Measurements from ENCODE around the gene TRIM72.
"Not testable (repeated sequence)": the region's sequence is repeated elsewhere in the genome, so short reads cannot be mapped to it uniquely, and the experiment has no call there.

TRIM72 gene

GRCh38 chr16:31251435-31251834, 37.5 kb downstream of the TRIM72 start:
- DNase-seq (ENCODE audit: low spot score) (no peak), FAIRE-seq (no peak)

- FAIRE-seq (no peak), DNase-seq (ENCODE audit: low spot score) (no peak)
Observed at GRCh38 chr16:31253642-31254045, 39.7 kb downstream of the TRIM72 start.

- no peak for FAIRE-seq
- no peak for DNase-seq (ENCODE audit: low spot score)
Observed at GRCh38 chr16:31256466-31256865, 42.5 kb downstream of the TRIM72 start.

- no peak for DNase-seq (ENCODE audit: low spot score)
- no peak for FAIRE-seq
Observed at GRCh38 chr16:31258366-31258765, 44.4 kb downstream of the TRIM72 start.

- FAIRE-seq = no peak
- no peak for DNase-seq (ENCODE audit: low spot score)
Observed at GRCh38 chr16:31260136-31260931, 46.4 kb downstream of the TRIM72 start.

GRCh38 chr16:31262084-31262483, 48.2 kb downstream of the TRIM72 start:
- DNase-seq (ENCODE audit: low spot score) = no peak
- FAIRE-seq = no peak

- FAIRE-seq (no peak), DNase-seq (ENCODE audit: low spot score) (peak; percentile 61)
Observed at GRCh38 chr16:31265329-31266245, 51.7 kb downstream of the TRIM72 start.

GRCh38 chr16:31267332-31268032, 53.6 kb downstream of the TRIM72 start:
- DNase-seq (ENCODE audit: low spot score) (peak; percentile 37), FAIRE-seq (no peak)

GRCh38 chr16:31268033-31268365, 54.1 kb downstream of the TRIM72 start:
- FAIRE-seq (no peak), DNase-seq (ENCODE audit: low spot score) (no peak)

GRCh38 chr16:31268891-31269290, 55.0 kb downstream of the TRIM72 start:
- FAIRE-seq (no peak), DNase-seq (ENCODE audit: low spot score) (no peak)

GRCh38 chr16:31269541-31269940, 55.6 kb downstream of the TRIM72 start:
- FAIRE-seq = no peak
- DNase-seq (ENCODE audit: low spot score) = no peak

- not testable (repeated sequence) for FAIRE-seq; DNase-seq (ENCODE audit: low spot score)
Observed at GRCh38 chr16:31269973-31270372, 56.1 kb downstream of the TRIM72 start.

- FAIRE-seq = no peak
- DNase-seq (ENCODE audit: low spot score) = no peak
Observed at GRCh38 chr16:31270795-31271194, 56.9 kb downstream of the TRIM72 start.

- no peak for FAIRE-seq
- no peak for DNase-seq (ENCODE audit: low spot score)
Observed at GRCh38 chr16:31271621-31272190, 57.8 kb downstream of the TRIM72 start.

- FAIRE-seq = no peak
- DNase-seq (ENCODE audit: low spot score) = no peak
Observed at GRCh38 chr16:31273187-31273586, 59.3 kb downstream of the TRIM72 start.

GRCh38 chr16:31273676-31274075, 59.8 kb downstream of the TRIM72 start:
- FAIRE-seq = no peak
- no peak for DNase-seq (ENCODE audit: low spot score)

GRCh38 chr16:31274831-31275816, 61.2 kb downstream of the TRIM72 start:
- DNase-seq (ENCODE audit: low spot score) (no peak), FAIRE-seq (no peak)

GRCh38 chr16:31276600-31276999, 62.7 kb downstream of the TRIM72 start:
- DNase-seq (ENCODE audit: low spot score) = no peak
- no peak for FAIRE-seq

GRCh38 chr16:31277659-31278260, 63.8 kb downstream of the TRIM72 start:
- FAIRE-seq (no peak), DNase-seq (ENCODE audit: low spot score) (no peak)

- DNase-seq (ENCODE audit: low spot score); FAIRE-seq: not testable (repeated sequence)
Observed at GRCh38 chr16:31278853-31279252, 64.9 kb downstream of the TRIM72 start.

All from urothelium cell line (cell line).